GM12874 (cell line): ENCODE measurements around the gene UVRAG.

Experiments
- CTCF ChIP-seq: IDR thresholded peaks from 2 replicates; pipeline ENCODE4 v1.5.1; 2011; ENCODE audit warnings: low read depth, mild to moderate bottlenecking, control low read depth, low read length, moderate library complexity; ENCODE audit not compliant: insufficient read depth

The UVRAG gene

GRCh38 chr11:76096552-76096951 lies 281.5 kb downstream of the UVRAG start:
- no peak for TF ChIP-seq CTCF

DNA sequence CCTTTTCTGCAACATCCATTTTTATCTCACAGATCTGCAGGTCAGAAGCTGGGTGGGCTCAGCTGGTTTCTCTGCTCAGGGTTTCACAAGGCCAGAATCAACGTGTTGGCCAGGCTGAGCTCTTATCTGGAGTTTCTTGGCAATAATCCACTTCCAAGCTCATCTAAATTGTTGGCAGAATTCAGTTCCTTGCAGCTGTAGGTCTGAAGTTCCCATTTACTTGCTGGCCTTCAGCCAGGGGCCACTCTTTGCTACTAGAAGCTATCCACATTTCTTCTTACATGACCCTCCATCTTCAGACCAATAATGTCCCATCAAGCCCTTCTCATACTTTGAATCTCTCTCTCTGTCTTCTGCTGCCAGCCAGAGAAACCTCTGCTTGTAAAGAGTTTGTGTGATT lies 287.8 kb downstream of the UVRAG start:
- no peak for TF ChIP-seq CTCF

- TF ChIP-seq CTCF: no peak
Measured at GRCh38 chr11:76103460-76103859, 288.4 kb downstream of the UVRAG start.

DNA sequence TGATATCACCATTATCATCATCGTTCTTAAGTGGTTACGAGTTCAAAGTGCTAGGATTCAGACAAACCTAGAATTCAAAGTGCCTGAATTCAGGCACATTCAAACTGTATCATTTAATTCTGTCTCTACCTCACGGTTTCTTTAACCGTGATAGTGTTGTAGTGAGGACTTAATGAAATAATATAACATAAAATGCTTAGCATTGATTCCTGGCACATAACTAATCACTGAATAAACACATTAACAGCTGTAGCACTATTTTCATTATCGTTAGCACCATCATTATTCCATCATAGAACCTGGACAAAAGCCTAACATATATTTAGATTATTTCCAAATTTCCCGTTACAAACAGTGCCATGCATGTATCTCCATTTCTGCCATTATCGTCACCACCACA lies 289.3 kb downstream of the UVRAG start:
- TF ChIP-seq CTCF: no peak

DNA sequence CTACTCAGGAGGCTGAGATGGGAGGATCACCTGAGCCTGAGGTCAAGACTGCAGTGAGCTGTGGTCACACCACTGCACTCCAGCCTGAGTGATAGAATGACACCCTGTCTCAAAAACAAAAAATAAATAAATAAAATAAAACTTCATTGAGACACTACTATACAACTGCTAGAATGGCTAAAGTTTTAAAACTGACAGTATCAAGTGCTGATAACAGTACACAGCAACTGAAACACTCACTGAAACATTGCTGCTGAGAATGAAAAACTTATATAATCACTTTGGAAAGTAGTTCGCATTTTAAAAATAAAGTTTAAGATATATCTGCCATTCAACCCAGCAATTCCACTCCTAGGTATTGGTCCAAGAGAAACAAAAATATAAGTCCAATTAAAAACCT lies 290.6 kb downstream of the UVRAG start:
- TF ChIP-seq CTCF: no peak

DNA sequence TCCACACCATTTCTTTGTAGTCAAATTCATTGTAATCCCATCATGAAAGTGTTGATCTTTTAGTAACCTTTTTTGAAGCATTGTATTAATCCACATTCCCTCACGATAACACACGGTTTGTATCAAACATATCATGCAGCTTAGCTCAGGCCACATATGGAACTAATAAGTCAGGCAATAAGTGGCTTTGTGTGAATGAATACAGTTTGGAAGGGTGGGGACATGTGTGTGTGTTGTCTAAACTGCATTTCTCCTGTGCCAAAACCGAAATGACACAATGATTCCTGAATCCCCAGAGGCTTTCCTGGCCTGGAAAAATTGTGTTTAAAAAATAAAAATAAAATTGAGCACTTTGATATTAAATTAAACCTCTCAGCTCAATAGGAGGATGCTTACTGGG lies 293.0 kb downstream of the UVRAG start:
- TF ChIP-seq CTCF: no peak

GRCh38 chr11:76114238-76114637 lies 299.2 kb downstream of the UVRAG start:
- no peak for TF ChIP-seq CTCF

GRCh38 chr11:76115555-76115954 lies 300.5 kb downstream of the UVRAG start:
- no peak for TF ChIP-seq CTCF
